H9 (cell line): ENCODE results near the gene HNF1A. TPM values are rescaled to one million over a fixed set of nuclear protein-coding genes. Genes with fewer than 3 reads are reported as not detected.

Experiments used
- DNase-seq: peaks from one replicate; pipeline ENCODE4 v3.0.0-alpha.2; 2017
- H2AFZ ChIP-seq: one replicate; pipeline ENCODE4 v1.6.1; 2013; ENCODE audit warnings: mild to moderate bottlenecking, low read length, control low read depth, moderate library complexity
- H2AK5ac ChIP-seq: 2 replicates; pipeline ENCODE4 v1.6.1; 2013; ENCODE audit warnings: low read length, control low read depth, mixed read lengths; ENCODE audit not compliant: insufficient read length
- H2BK120ac ChIP-seq: one replicate; pipeline ENCODE4 v1.6.1; 2013; ENCODE audit warnings: low read depth, mild to moderate bottlenecking, low read length, control low read depth, inconsistent platforms; ENCODE audit not compliant: poor library complexity, severe bottlenecking
- H2BK12ac ChIP-seq: 2 replicates; pipeline ENCODE4 v1.6.1; 2013; ENCODE audit warnings: low read length, control low read depth, mixed read lengths, low read depth; ENCODE audit not compliant: insufficient read length
- H2BK15ac ChIP-seq: 2 replicates; pipeline ENCODE4 v1.6.1; 2013; ENCODE audit warnings: low read depth, low read length, control low read depth
- H2BK20ac ChIP-seq: one replicate; pipeline ENCODE4 v1.6.1; 2013; ENCODE audit warnings: low read depth, mild to moderate bottlenecking, low read length, control low read depth, inconsistent platforms; ENCODE audit not compliant: poor library complexity, severe bottlenecking
- H2BK5ac ChIP-seq: 2 replicates; pipeline ENCODE4 v1.6.1; 2013; ENCODE audit warnings: low read length, control low read depth, mixed read lengths; ENCODE audit not compliant: insufficient read length
- H3K14ac ChIP-seq: 2 replicates; pipeline ENCODE4 v1.6.1; 2013; ENCODE audit warnings: low read length, control low read depth; ENCODE audit not compliant: insufficient read depth
- H3K18ac ChIP-seq: 2 replicates; pipeline ENCODE4 v1.6.1; 2013; ENCODE audit warnings: low read depth, mild to moderate bottlenecking, mixed read lengths, low read length, control low read depth; ENCODE audit not compliant: insufficient read length
- H3K23ac ChIP-seq: 2 replicates; pipeline ENCODE4 v1.6.1; 2013; ENCODE audit warnings: low read length, control low read depth, mixed read lengths, low read depth; ENCODE audit not compliant: insufficient read length
- H3K23me2 ChIP-seq: 2 replicates; pipeline ENCODE4 v1.6.1; 2013; ENCODE audit warnings: low read depth, mild to moderate bottlenecking, mixed read lengths, low read length, control low read depth; ENCODE audit not compliant: insufficient read length, poor library complexity, severe bottlenecking
- H3K27ac ChIP-seq: 2 replicates; pipeline ENCODE4 v1.5.1; 2013; ENCODE audit warnings: low read length, control low read depth, mixed read lengths, low read depth; ENCODE audit not compliant: insufficient read length
- H3K27me3 ChIP-seq: 2 replicates; pipeline ENCODE4 v1.6.1; 2013; ENCODE audit warnings: low read length, control low read depth, inconsistent platforms; ENCODE audit not compliant: insufficient read depth
- H3K4ac ChIP-seq: 2 replicates; pipeline ENCODE4 v1.6.1; 2013; ENCODE audit warnings: low read depth, mild to moderate bottlenecking, control low read depth, inconsistent platforms, low read length, moderate library complexity
- H3K4me1 ChIP-seq: 2 replicates; pipeline ENCODE4 v1.6.1; 2013; ENCODE audit warnings: low read length, control low read depth, inconsistent platforms; ENCODE audit not compliant: insufficient read depth
- H3K4me2 ChIP-seq: 2 replicates; pipeline ENCODE4 v1.6.1; 2013; ENCODE audit warnings: low read length, control low read depth, mixed read lengths; ENCODE audit not compliant: insufficient read length, insufficient read depth
- H3K56ac ChIP-seq: 2 replicates; pipeline ENCODE4 v1.6.1; 2013; ENCODE audit warnings: low read depth, mild to moderate bottlenecking, mixed read lengths, low read length, control low read depth; ENCODE audit not compliant: insufficient read length
- H3K79me1 ChIP-seq: 2 replicates; pipeline ENCODE4 v1.6.1; 2013; ENCODE audit warnings: low read depth, mild to moderate bottlenecking, moderate library complexity, low read length, control low read depth, inconsistent platforms; ENCODE audit not compliant: insufficient read depth, poor library complexity, severe bottlenecking
- H3K79me2 ChIP-seq: 2 replicates; pipeline ENCODE4 v1.6.1; 2013; ENCODE audit warnings: low read length, control low read depth, inconsistent platforms; ENCODE audit not compliant: insufficient read depth
- H3K9ac ChIP-seq: 2 replicates; pipeline ENCODE4 v1.6.1; 2013; ENCODE audit warnings: low read length, control low read depth, mixed read lengths; ENCODE audit not compliant: insufficient read length; ENCODE audit errors: extremely low read depth
- H3K9me3 ChIP-seq: one replicate; pipeline ENCODE4 v1.6.1; 2013; ENCODE audit warnings: low read depth, low read length, inconsistent platforms; ENCODE audit not compliant: control insufficient read depth
- H3T11ph ChIP-seq: one replicate; pipeline ENCODE4 v1.6.1; 2013; ENCODE audit warnings: mild to moderate bottlenecking, low read length, control low read depth, inconsistent platforms
- H4K20me1 ChIP-seq: one replicate; pipeline ENCODE4 v1.6.1; 2013; ENCODE audit not compliant: control insufficient read depth, insufficient read length, insufficient read depth
- H4K5ac ChIP-seq: 2 replicates; pipeline ENCODE4 v1.6.1; 2013; ENCODE audit warnings: low read depth, mild to moderate bottlenecking, mixed read lengths, low read length, control low read depth; ENCODE audit not compliant: insufficient read length
- H4K8ac ChIP-seq: replicated peaks from 2 replicates; pipeline ENCODE4 v1.6.1; 2013; ENCODE audit warnings: low read length, control low read depth, mixed read lengths, low read depth; ENCODE audit not compliant: insufficient read length
- H4K91ac ChIP-seq: 2 replicates; pipeline ENCODE4 v1.6.1; 2013; ENCODE audit warnings: low read depth, mild to moderate bottlenecking, moderate library complexity, mixed read lengths, low read length, control low read depth; ENCODE audit not compliant: insufficient read length
- H3K27ac Mint-ChIP-seq, 3 experiments: 2 replicates in 2 of 3; 3 replicates in 1 of 3; pipeline ENCODE4 v1.8.0; 2020 to 2021; ENCODE audit warnings: mixed read lengths in 3 of 3, mild to moderate bottlenecking in 1 of 3, moderate library complexity in 1 of 3
- H3K27me3 Mint-ChIP-seq: 2 replicates; pipeline ENCODE4 v1.8.0; 2021; ENCODE audit warnings: low read depth, mild to moderate bottlenecking, moderate library complexity, mixed read lengths
- H3K36me3 Mint-ChIP-seq, 3 experiments: 2 replicates in 2 of 3; 3 replicates in 1 of 3; pipeline ENCODE4 v1.8.0; 2020 to 2021; ENCODE audit warnings: low read depth in 3 of 3, mixed read lengths in 3 of 3; ENCODE audit not compliant: insufficient read depth in 1 of 3
- H3K4me1 Mint-ChIP-seq, 2 experiments: 2 replicates each; pipeline ENCODE4 v1.8.0; 2020; ENCODE audit warnings: mixed read lengths in 2 of 2
- H3K4me3 Mint-ChIP-seq, 2 experiments: 2 replicates in 1 of 2; 3 replicates in 1 of 2; pipeline ENCODE4 v1.8.0; 2020 to 2021; ENCODE audit warnings: mild to moderate bottlenecking in 2 of 2, mixed read lengths in 2 of 2, moderate library complexity in 1 of 2
- H3K9me3 Mint-ChIP-seq, 2 experiments: 2 replicates in 1 of 2; 3 replicates in 1 of 2; pipeline ENCODE4 v1.8.0; 2020; ENCODE audit warnings: mild to moderate bottlenecking in 2 of 2, mixed read lengths in 2 of 2, moderate library complexity in 1 of 2
- CTCF ChIP-seq: fragments of 200-600 bp; sonication (generic); conservative IDR thresholded peaks from 3 replicates; pipeline ENCODE4 v1.8.0; 2021; ENCODE audit warnings: antibody characterized with exemption, mild to moderate bottlenecking
- WGBS: extraction: QIAGEN DNeasy Blood & Tissue Kit; methylation state at CpG from one replicate; pipeline ENCODE4 v1.1.7; 2013; ENCODE audit warnings: missing lambda C conversion rate, low lambda C conversion rate, mixed read lengths; ENCODE audit not compliant: insufficient read length; ENCODE audit errors: extremely low coverage; 5-methylcytosine and 5-hydroxymethylcytosine counted together
- total RNA-seq: library from RNA; stranded (reverse); gene quantifications from 2 replicates; pipeline ENCODE4 v1.2.1, GENCODE V29; 2021

The HNF1A gene
- total RNA-seq, 1 experiment from 2014 or later: not detected

GRCh38 chr12:120983759-120984158 lies 5.4 kb downstream of the HNF1A start:
- Histone ChIP-seq H2BK15ac (no peak overlapping the region), H3K4me2 (no peak overlapping the region), H2BK5ac (no peak overlapping the region), H3K4me1 (no peaks in the 10 kb centered on the region), H3K27me3 (no peaks in the 10 kb centered on the region), H3K4ac (no peak overlapping the region), H4K20me1 (no peaks in the 10 kb centered on the region), H3K23me2 (no peaks in the 10 kb centered on the region), H2BK120ac (no peak overlapping the region), H3K14ac (no peak overlapping the region), H3K18ac (no peak overlapping the region), H3K9ac (no peak overlapping the region), H3K23ac (no peak overlapping the region), H3K56ac (no peak overlapping the region), H3K27ac (no peak overlapping the region), H3K9me3 (no peaks in the 10 kb centered on the region), H2AK5ac (no peak overlapping the region), H2BK20ac (no peak overlapping the region), H2BK12ac (no peak overlapping the region), H4K8ac (no peak overlapping the region), H4K5ac (no peak overlapping the region), H3T11ph (no peak overlapping the region), H3K79me2 (no peaks in the 10 kb centered on the region), H4K91ac (no peak overlapping the region), H3K79me1 (no peaks in the 10 kb centered on the region), H2AFZ (no peak overlapping the region)
- Mint-ChIP-seq H3K4me3 (no peak overlapping the region), H3K4me1 (peaks cover 7 to 27% of the 10 kb centered on the region in 2 experiments), H3K27ac (peak overlapping the region in 1 of 3 experiments; percentile 22; a peak in 1 of 7 replicates), H3K9me3 (peaks cover 0 to 7% of the 10 kb centered on the region in 2 experiments; a peak in 2 of 5 replicates), H3K36me3 (no peaks in the 10 kb centered on the region), H3K27me3 (no peaks in the 10 kb centered on the region; the same call in 1 of the 2 replicates)
- no peak for TF ChIP-seq CTCF
- no CpG with 5 or more reads among the region's 4 CpGs for WGBS
- DNase-seq: no peak
